Neural cell (in vitro differentiated cells): ENCODE measurements around the gene DBH. TPM values are rescaled to one million over a fixed set of nuclear protein-coding genes. Genes with fewer than 3 reads are reported as not detected.

Source experiments
- H2AFZ ChIP-seq: fragments of 200-600, 300-800 bp; sonication (generic), shearing (Covaris generic); 2 replicates; pipeline ENCODE4 v1.6.0; 2014; ENCODE audit warnings: low read depth, mild to moderate bottlenecking, antibody characterized with exemption, low read length, moderate library complexity
- H3F3A ChIP-seq: fragments of 200-600 bp; shearing (Covaris generic); 2 replicates; pipeline ENCODE4 v1.6.1; 2016; ENCODE audit warnings: mild to moderate bottlenecking, moderate library complexity, mixed read lengths, antibody characterized with exemption, low read length; ENCODE audit not compliant: insufficient read depth, poor library complexity, severe bottlenecking
- H3K27ac ChIP-seq: fragments of 200-600, 300-800 bp; sonication (generic), shearing (Covaris generic); 2 replicates; pipeline ENCODE4 v1.5.1; 2014; ENCODE audit warnings: mild to moderate bottlenecking, low read length, moderate library complexity
- H3K27me3 ChIP-seq: fragments of 300-800, 200-600 bp; sonication (generic), shearing (Covaris generic); 2 replicates; pipeline ENCODE4 v1.6.0; 2014; ENCODE audit warnings: mild to moderate bottlenecking, low read depth, low read length, moderate library complexity; ENCODE audit not compliant: insufficient read depth
- H3K36me3 ChIP-seq: fragments of 300-800, 200-600 bp; sonication (generic), shearing (Covaris generic); 2 replicates; pipeline ENCODE4 v1.5.1; 2014; ENCODE audit warnings: mild to moderate bottlenecking, antibody characterized with exemption, low read length, moderate library complexity; ENCODE audit not compliant: insufficient read depth
- H3K4me2 ChIP-seq: fragments of 300-800, 200-600 bp; sonication (generic), shearing (Covaris generic); 2 replicates; pipeline ENCODE4 v1.6.0; 2014; ENCODE audit warnings: mild to moderate bottlenecking, low read length
- H3K4me3 ChIP-seq: fragments of 300-800, 200-600 bp; sonication (generic), shearing (Covaris generic); 2 replicates; pipeline ENCODE4 v1.5.1; 2014; ENCODE audit warnings: mild to moderate bottlenecking, low read length, moderate library complexity
- H3K79me2 ChIP-seq: fragments of 200-600 bp; shearing (Covaris generic); replicated peaks from 2 replicates; pipeline ENCODE4 v1.6.0; 2014; ENCODE audit warnings: mild to moderate bottlenecking, low read length, moderate library complexity; ENCODE audit not compliant: insufficient read depth
- H3K9ac ChIP-seq: fragments of 300-800, 200-600 bp; sonication (generic), shearing (Covaris generic); 2 replicates; pipeline ENCODE4 v1.6.1; 2016; ENCODE audit warnings: mild to moderate bottlenecking, low read length, mixed read lengths
- H3K9me2 ChIP-seq: fragments of 200-600 bp; shearing (Covaris generic); 2 replicates; pipeline ENCODE4 v1.6.1; 2016; ENCODE audit warnings: mild to moderate bottlenecking, low read length, mixed read lengths; ENCODE audit not compliant: insufficient read depth
- H3K9me3 ChIP-seq: fragments of 200-600, 300-800 bp; sonication (generic), shearing (Covaris generic); 2 replicates; pipeline ENCODE4 v1.6.1; 2016; ENCODE audit warnings: mild to moderate bottlenecking, mixed run types, low read length, moderate library complexity, mixed read lengths
- H4K20me1 ChIP-seq: fragments of 200-600 bp; shearing (Covaris generic); 2 replicates; pipeline ENCODE4 v1.6.1; 2016; ENCODE audit warnings: mild to moderate bottlenecking, mixed run types; ENCODE audit not compliant: insufficient read depth
- CTCF ChIP-seq: fragments of 450-650 bp; IDR thresholded peaks from 2 replicates; pipeline ENCODE4 v1.5.1; 2014; ENCODE audit warnings: antibody characterized with exemption, mild to moderate bottlenecking, moderate library complexity; ENCODE audit not compliant: poor library complexity, severe bottlenecking
- EP300 ChIP-seq: fragments of 450-650 bp; conservative IDR thresholded peaks from 2 replicates; pipeline ENCODE4 v1.6.1; 2014; ENCODE audit warnings: antibody characterized with exemption, mild to moderate bottlenecking, moderate library complexity; ENCODE audit not compliant: poor library complexity, severe bottlenecking
- EZH2 ChIP-seq: fragments of 200-600, 300-800 bp; shearing (Covaris generic), sonication (generic); IDR thresholded peaks from 2 replicates; pipeline ENCODE4 v1.6.1; 2014; ENCODE audit warnings: antibody characterized with exemption, low read length, borderline replicate concordance, mild to moderate bottlenecking; ENCODE audit not compliant: insufficient read depth, poor library complexity, severe bottlenecking
- MXI1 ChIP-seq: fragments of 450-650 bp; conservative IDR thresholded peaks from 2 replicates; pipeline ENCODE4 v1.6.1; 2014; ENCODE audit warnings: antibody characterized with exemption, mild to moderate bottlenecking; ENCODE audit not compliant: poor library complexity, severe bottlenecking
- POLR2AphosphoS5 ChIP-seq: IDR thresholded peaks from 2 replicates; pipeline ENCODE4 v1.6.1; 2012
- RAD21 ChIP-seq: fragments of 450-650 bp; conservative IDR thresholded peaks from 2 replicates; pipeline ENCODE4 v1.6.1; 2014; ENCODE audit warnings: antibody characterized with exemption, mild to moderate bottlenecking, moderate library complexity
- REST ChIP-seq: IDR thresholded peaks from 2 replicates; pipeline ENCODE4 v1.6.1; 2012; ENCODE audit warnings: borderline replicate concordance
- SMC3 ChIP-seq: fragments of 450-650 bp; conservative IDR thresholded peaks from 2 replicates; pipeline ENCODE4 v1.6.1; 2014; ENCODE audit warnings: antibody characterized with exemption, mild to moderate bottlenecking, moderate library complexity; ENCODE audit not compliant: poor library complexity
- TAF1 ChIP-seq: IDR thresholded peaks from 2 replicates; pipeline ENCODE4 v1.6.1; 2012; ENCODE audit warnings: low read depth
- polyA plus RNA-seq: library from polyadenylated mRNA; depleted of rRNA; stranded (reverse); fragments of >200 nt; gene quantifications from 2 replicates; pipeline ENCODE4 v1.2.3, GENCODE V29; 2014

The DBH gene
- polyA plus RNA-seq, 1 donor from 2014 or later: not detected

- Histone ChIP-seq H3K9me2 (no peaks in the 10 kb centered on the region), H3K27ac (no peak overlapping the region), H3K79me2 (no peaks in the 10 kb centered on the region), H4K20me1 (no peaks in the 10 kb centered on the region), H3F3A (no peaks in the 10 kb centered on the region), H3K4me2 (no peak overlapping the region), H2AFZ (no peak overlapping the region), H3K36me3 (no peaks in the 10 kb centered on the region), H3K4me3 (no peak overlapping the region), H3K27me3 (no peaks in the 10 kb centered on the region), H3K9me3 (no peaks in the 10 kb centered on the region), H3K9ac (no peak overlapping the region)
- no peak for TF ChIP-seq MXI1
- no peak for TF ChIP-seq RAD21
- TF ChIP-seq TAF1: no peak
- TF ChIP-seq REST: no peak
- no peak for TF ChIP-seq EP300
- no peak for TF ChIP-seq CTCF
- TF ChIP-seq EZH2: no peak
- no peak for TF ChIP-seq POLR2AphosphoS5
- no peak for TF ChIP-seq SMC3
These were observed 71.6 kb downstream of the DBH start for GRCh38 chr9:133707763-133708245.

GRCh38 chr9:133708246-133709014 lies 72.3 kb downstream of the DBH start:
- H3K9me2 ChIP-seq: no peaks in the 10 kb centered on the region
- no peak overlapping the region for H3K4me3 ChIP-seq
- TF ChIP-seq POLR2AphosphoS5: no peak
- TF ChIP-seq TAF1: no peak
- TF ChIP-seq EZH2: no peak
- TF ChIP-seq RAD21: no peak
- TF ChIP-seq SMC3: no peak
- no peak for TF ChIP-seq CTCF
- H3K4me2 ChIP-seq: no peak overlapping the region
- no peaks in the 10 kb centered on the region for H3F3A ChIP-seq
- peak overlapping the region; percentile 85 for H3K27ac ChIP-seq
- H3K9me3 ChIP-seq: no peaks in the 10 kb centered on the region
- no peaks in the 10 kb centered on the region for H3K36me3 ChIP-seq
- H3K79me2 ChIP-seq: no peaks in the 10 kb centered on the region
- H3K27me3 ChIP-seq: no peaks in the 10 kb centered on the region
- peak overlapping the region; percentile 66 for H3K9ac ChIP-seq
- H4K20me1 ChIP-seq: no peaks in the 10 kb centered on the region
- no peak overlapping the region for H2AFZ ChIP-seq

Other genes with a start within 250 kb of the DBH start
- 15.0 and 16.1 TPM in 2 replicates for gene REXO4, start 218.4 kb upstream of the DBH start, polyA plus RNA-seq
- gene ADAMTS13, start 214.0 kb upstream of the DBH start, polyA plus RNA-seq: 13.5 and 24.8 TPM in 2 replicates
- 75.4 and 78.0 TPM in 2 replicates for gene CACFD1, start 176.4 kb upstream of the DBH start, polyA plus RNA-seq
- gene SLC2A6, start 157.3 kb upstream of the DBH start, polyA plus RNA-seq: 11.5 and 17.9 TPM in 2 replicates
- gene MYMK, start 111.4 kb upstream of the DBH start, polyA plus RNA-seq: not detected in 2 replicates
- 0.30 and 0.85 TPM in 2 replicates for gene ADAMTSL2, start 101.7 kb upstream of the DBH start, polyA plus RNA-seq
- gene FAM163B, start 27.0 kb upstream of the DBH start, polyA plus RNA-seq: 1.5 and 2.7 TPM in 2 replicates
- 0.56 TPM in 1 of 2 replicates, not detected in the other for gene SARDH, start 102.0 kb downstream of the DBH start, polyA plus RNA-seq